ENCODE measurements around the gene AKIP1. TPM values are rescaled to one million over a fixed set of nuclear protein-coding genes. Genes with fewer than 3 reads are reported as not detected.
"Not testable (repeated sequence)": the region's sequence is repeated elsewhere in the genome, so short reads cannot be mapped to it uniquely, and the experiment has no call there.

Gene AKIP1
- total and polyA plus RNA-seq, 8 donors: 6.3 to 11.6 (median 7.9) TPM

- ATAC-seq: no peak
- WGBS, 2 donors: 70 to 87% methylated on average over 6 of the region's 6 CpGs
- Histone ChIP-seq H3K27me3 (no peaks in the 10 kb centered on the region), H3K9me3 (no peaks in the 10 kb centered on the region), H3K4me3 (no peak overlapping the region), H3K27ac (no peak overlapping the region), H3K4me1 (peaks cover 0 to 6% (median 2%) of the 10 kb centered on the region in 3 donors), H3K36me3 (no peaks in the 10 kb centered on the region)
- DNase-seq: no peak
- FAIRE-seq: no peak
- intact Hi-C loops (cut with DNase I): no loop called here
- no peak for TF ChIP-seq CTCF (IDR thresholded peaks at IDR 0.05)
These were observed 37.1 kb upstream of the AKIP1 start for GRCh38 chr11:8873741-8874405.

- DNase-seq (no peak), ATAC-seq (no peak), FAIRE-seq (no peak)
- Histone ChIP-seq H3K27me3 (no peaks in the 10 kb centered on the region), H3K4me3 (no peak overlapping the region), H3K36me3 (no peaks in the 10 kb centered on the region), H3K9me3 (no peaks in the 10 kb centered on the region), H3K4me1 (no peaks in the 10 kb centered on the region), H3K27ac (no peak overlapping the region)
- TF ChIP-seq CTCF (IDR thresholded peaks at IDR 0.05): no peak
- WGBS, 2 donors: 75 to 88% methylated on average over 2 of the region's 2 CpGs
- intact Hi-C loops (cut with DNase I): no loop called here
These were observed 32.2 kb upstream of the AKIP1 start for GRCh38 chr11:8878771-8879170.

- FAIRE-seq; H3K4me1 ChIP-seq; H3K27me3 ChIP-seq; H3K36me3 ChIP-seq; ATAC-seq; H3K27ac ChIP-seq; DNase-seq; H3K9me3 ChIP-seq; H3K4me3 ChIP-seq; intact Hi-C loops (cut with DNase I): not testable (repeated sequence)
- WGBS, 2 donors: 80 to 85% methylated on average over 7 of the region's 7 CpGs
These were observed 29.4 kb upstream of the AKIP1 start for GRCh38 chr11:8881585-8881984.

- Histone ChIP-seq H3K36me3 (no peaks in the 10 kb centered on the region), H3K27me3 (no peaks in the 10 kb centered on the region), H3K27ac (no peak overlapping the region), H3K9me3 (no peaks in the 10 kb centered on the region), H3K4me3 (no peak overlapping the region), H3K4me1 (no peaks in the 10 kb centered on the region)
- no peak for TF ChIP-seq CTCF (IDR thresholded peaks at IDR 0.05)
- 38 to 54% methylated on average over 2 of the region's 2 CpGs for WGBS, 2 donors
- intact Hi-C loops (cut with DNase I): no loop called here
- ATAC-seq (no peak), FAIRE-seq (no peak), DNase-seq (no peak)
These were observed 24.7 kb upstream of the AKIP1 start for GRCh38 chr11:8886322-8886721.

- H3K27ac ChIP-seq; intact Hi-C loops (cut with DNase I); FAIRE-seq; H3K4me3 ChIP-seq; ATAC-seq; H3K36me3 ChIP-seq; DNase-seq; H3K4me1 ChIP-seq; H3K9me3 ChIP-seq; H3K27me3 ChIP-seq: not testable (repeated sequence)
- 93 to 94% methylated on average over 2 of the region's 2 CpGs for WGBS, 2 donors
These were observed 19.8 kb upstream of the AKIP1 start for GRCh38 chr11:8891185-8891584.

- H3K27ac ChIP-seq: no peak overlapping the region
- H3K9me3 ChIP-seq: no peaks in the 10 kb centered on the region
- no peak for TF ChIP-seq CTCF (IDR thresholded peaks at IDR 0.05)
- no peaks in the 10 kb centered on the region for H3K27me3 ChIP-seq
- no peaks in the 10 kb centered on the region for H3K36me3 ChIP-seq
- H3K4me3 ChIP-seq: no peak overlapping the region
- no peak for ATAC-seq
- intact Hi-C loops (cut with DNase I): no loop called here
- no peak for FAIRE-seq
- no peak for DNase-seq
- no peaks in the 10 kb centered on the region for H3K4me1 ChIP-seq
These were observed 11.8 kb upstream of the AKIP1 start for GRCh38 chr11:8899119-8899753.
